GM13976 (cell line): Measurements from ENCODE around the gene RPS21.

Experiments used
- DNase-seq: peaks from one replicate; pipeline ENCODE4 v3.0.0; 2012; ENCODE audit warnings: low spot score
- CTCF ChIP-seq: IDR thresholded peaks from 2 replicates; pipeline ENCODE4 v1.5.1; 2012; ENCODE audit warnings: borderline replicate concordance, mild to moderate bottlenecking; ENCODE audit not compliant: insufficient read depth; ENCODE audit errors: extremely low read depth, missing control alignments, control extremely low read depth
- in situ Hi-C: fragments of 300-500 bp; cut with MboI; formaldehyde crosslinking; loops from one replicate; pipeline ENCODE4 v1.12.0; 2022; ENCODE audit warnings: low sequenced_read_pairs, mixed read lengths, inconsistent platforms; ENCODE audit not compliant: unreplicated experiment

Gene RPS21

GRCh38 chr20:62357187-62357667 lies 29.7 kb upstream of the RPS21 start:
- no peak for DNase-seq
- in situ Hi-C loops = no loop called here
- TF ChIP-seq CTCF = no peak

- DNase-seq = no peak
- no peak for TF ChIP-seq CTCF
- in situ Hi-C loops = no loop called here
Measured at GRCh38 chr20:62357681-62358080, 29.2 kb upstream of the RPS21 start.

GRCh38 chr20:62358171-62359042 lies 28.5 kb upstream of the RPS21 start:
- DNase-seq = no peak

GRCh38 chr20:62359043-62359490 lies 27.8 kb upstream of the RPS21 start:
- no peak for TF ChIP-seq CTCF
- DNase-seq = no peak
- in situ Hi-C loops = no loop called here

More at GRCh38 chr20:62358171-62359042, 28.5 kb upstream of the RPS21 start:
- in situ Hi-C loops = no loop called here
- no peak for TF ChIP-seq CTCF

GRCh38 chr20:62359491-62360121 lies 27.3 kb upstream of the RPS21 start:
- TF ChIP-seq CTCF = no peak
- DNase-seq = no peak
- in situ Hi-C loops = no loop called here

- DNase-seq = no peak
- in situ Hi-C loops = no loop called here
Measured at GRCh38 chr20:62360854-62361798, 25.8 kb upstream of the RPS21 start.

More at GRCh38 chr20:62360854-62361798, 25.8 kb upstream of the RPS21 start:
- TF ChIP-seq CTCF = no peak
